HepG2 (cell line): ENCODE measurements around the gene NR2F6. TPM values are rescaled to one million over a fixed set of nuclear protein-coding genes. Genes with fewer than 3 reads are reported as not detected.

Experiments
- CAMTA2 ChIP-seq: sonication (generic); formaldehyde crosslinking; IDR thresholded peaks from 2 replicates; pipeline ENCODE4 v1.4.0; 2020; ENCODE audit warnings: mild to moderate bottlenecking, missing genetic modification reagents, borderline replicate concordance
- EHMT2 ChIP-seq: fragments of 200-600 bp; sonication (generic); IDR thresholded peaks from 2 replicates; pipeline ENCODE4 v1.7.0; 2017; ENCODE audit warnings: antibody characterized with exemption, low read depth, low read length, borderline replicate concordance
- HDAC1 ChIP-seq: sonication (generic); formaldehyde crosslinking; IDR thresholded peaks from 2 replicates; pipeline ENCODE4 v1.5.1; 2020; ENCODE audit warnings: mild to moderate bottlenecking, missing genetic modification reagents
- KAT2B ChIP-seq: fragments of 150-350 bp; IDR thresholded peaks from 2 replicates; pipeline ENCODE4 v1.6.1; 2014; ENCODE audit warnings: low read depth, low read length, borderline replicate concordance
- KAT7 ChIP-seq: IDR thresholded peaks from 2 replicates; pipeline ENCODE4 v1.6.1; 2018; ENCODE audit warnings: borderline replicate concordance, missing compliant biosample characterization
- MATR3 ChIP-seq: sonication (generic); formaldehyde crosslinking; IDR thresholded peaks from 2 replicates; pipeline ENCODE4 v1.4.0; 2020; ENCODE audit warnings: missing genetic modification reagents
- PCBP2 ChIP-seq: fragments of 200-400 bp; formaldehyde crosslinking; optimal IDR thresholded peaks from 2 replicates; pipeline ENCODE3; 2018; ENCODE audit warnings: low read length, low read depth; ENCODE audit not compliant: poor library complexity, severe bottlenecking
- TRAFD1 ChIP-seq: sonication (generic); formaldehyde crosslinking; IDR thresholded peaks from 2 replicates; pipeline ENCODE4 v1.5.1; 2020; ENCODE audit warnings: missing genetic modification reagents, mild to moderate bottlenecking, borderline replicate concordance
- ZNF160 ChIP-seq: sonication (generic); formaldehyde crosslinking; IDR thresholded peaks from 2 replicates; pipeline ENCODE4 v1.8.0; 2022; ENCODE audit warnings: mild to moderate bottlenecking, inconsistent platforms, missing genetic modification reagents
- ZNF280D ChIP-seq: sonication (generic); formaldehyde crosslinking; IDR thresholded peaks from 2 replicates; pipeline ENCODE4 v1.5.1; 2020; ENCODE audit warnings: mild to moderate bottlenecking, missing genetic modification reagents
- ZNF367 ChIP-seq: sonication (generic); formaldehyde crosslinking; IDR thresholded peaks from 2 replicates; pipeline ENCODE4 v1.4.0; 2020; ENCODE audit warnings: missing genetic modification reagents, borderline replicate concordance
- ZNF770 ChIP-seq: sonication (generic); formaldehyde crosslinking; IDR thresholded peaks from 2 replicates; pipeline ENCODE4 v1.5.0; 2020; ENCODE audit warnings: mild to moderate bottlenecking, missing genetic modification reagents
- ZUFSP ChIP-seq: sonication (generic); formaldehyde crosslinking; IDR thresholded peaks from 2 replicates; pipeline ENCODE4 v1.9.0; 2021; ENCODE audit warnings: missing genetic modification reagents, mild to moderate bottlenecking, borderline replicate concordance
- polyA plus RNA-seq, 8 experiments: library from polyadenylated mRNA; depleted of rRNA in 3 of 8; stranded (reverse) in 7 of 8; unstranded in 1 of 8; fragments of >200 nt; fragmentation: Illumina TruSeq in 4 of 8; extraction: Trizol in 4 of 8; gene quantifications; 2 replicates each; pipeline versions ENCODE4 v1.2.1 to v1.2.3, GENCODE V29; 2011 to 2016; ENCODE audit warnings: low read depth in 4 of 8, missing spikeins in 1 of 8, mixed read lengths in 1 of 8; ENCODE audit not compliant: insufficient read depth in 1 of 8
- total RNA-seq, 5 experiments: library from RNA; depleted of rRNA; stranded (reverse); fragments of >200 nt; fragmentation: Illumina TruSeq; extraction: Trizol; gene quantifications; 2 replicates each; pipeline ENCODE4 v1.2.3, GENCODE V29; 2016; ENCODE audit warnings: low read depth in 1 of 5

NR2F6 gene
- total and polyA plus RNA-seq, 2 of the 13 experiments (the other 11 are each of a cell fraction or from before 2014, with no cell fraction given) = 30.9 to 72.4 TPM

GRCh38 chr19:17215127-17215971 is 30.4 kb downstream of the NR2F6 start, which contains the start of gene USE1 (continued):
- TF ChIP-seq ZNF280D (no peak), PCBP2 (no peak), KAT7 (CRISPR knock-in tag) (no peak), HDAC1 (peak; percentile 93), EHMT2 (no peak), KAT2B (no peak), CAMTA2 (CRISPR knock-in tag) (peak; percentile 63; the same call in 1 of the 2 replicates), MATR3 (CRISPR knock-in tag) (no peak), ZNF367 (CRISPR knock-in tag) (no peak), ZUFSP (CRISPR knock-in tag) (no peak), ZNF770 (CRISPR knock-in tag) (no peak; the same call in 1 of the 2 replicates), ZNF160 (CRISPR knock-in tag) (peak; percentile 60; the same call in 1 of the 2 replicates), TRAFD1 (CRISPR knock-in tag) (no peak)
